ENCODE measurements around the gene NR2E1. TPM values are rescaled to one million over a fixed set of nuclear protein-coding genes. Genes with fewer than 3 reads are reported as not detected.

NR2E1 gene
- total and polyA plus RNA-seq, 2 of the 4 experiments (the other 2 are of a cell fraction): not detected

DNA sequence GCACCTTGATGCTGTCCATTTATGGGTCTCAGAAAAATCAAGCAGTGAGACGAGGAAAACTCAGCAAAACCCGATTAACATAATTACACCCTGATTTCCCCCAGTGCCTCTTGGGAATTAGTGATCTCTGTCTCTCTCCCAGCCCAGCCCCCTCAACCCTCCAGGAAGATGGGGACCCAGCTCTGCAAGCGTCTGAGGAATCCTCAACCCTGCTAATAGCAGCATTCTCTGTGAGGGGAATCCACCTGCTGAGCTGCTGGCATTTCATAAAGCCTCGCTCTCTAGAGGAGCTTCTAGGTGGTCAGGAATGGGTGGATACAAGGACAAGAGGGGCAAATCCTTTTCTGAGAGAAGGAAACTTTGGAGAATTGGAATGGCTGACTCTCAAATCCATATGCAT lies 13.9 kb downstream of the NR2E1 start:
- no peak overlapping the region for H2BK120ac ChIP-seq (ENCODE audit: low read depth, low read length)
- H4K20me1 ChIP-seq (ENCODE audit: insufficient read depth, low read length): no peaks in the 10 kb centered on the region
- DNase-seq (no peak), ATAC-seq (ENCODE audit: low read depth) (no peak)
- no peak overlapping the region for H3K23ac ChIP-seq (ENCODE audit: low read depth, low read length)
- no peak overlapping the region for H3K27ac ChIP-seq (ENCODE audit: insufficient read depth, low read length)
- no peak overlapping the region for H2AK9ac ChIP-seq (replicated peaks; ENCODE audit: low read depth, low read length, poor library complexity)
- POLR2A ChIA-PET (ENCODE audit: unreplicated experiment): no interaction called here
- H3K56ac ChIP-seq (ENCODE audit: extremely low read depth, insufficient read depth, low read length): no peak overlapping the region
- H4K8ac ChIP-seq (ENCODE audit: low read depth in 2 of 2, low read length in 2 of 2): no peak overlapping the region
- dilution Hi-C loops (cut with HindIII; ENCODE audit: low sequenced_read_pairs, unreplicated experiment): no loop called here
- WGBS, 2 experiments (ENCODE audit: extremely low coverage in 2 of 2, insufficient read length in 1 of 2): no CpG with 5 or more reads among the region's 4 CpGs
- no peak overlapping the region for H2BK15ac ChIP-seq (ENCODE audit: low read depth, low read length)
- no peak overlapping the region for H3K9ac ChIP-seq (ENCODE audit: low read depth, low read length)
- no peak for TF ChIP-seq CEBPB (IDR thresholded peaks at IDR 0.05; ENCODE audit: low read depth, low read length)
- TF ChIP-seq RCOR1 (IDR thresholded peaks at IDR 0.05; ENCODE audit: insufficient replicate concordance, low read length): no peak
- TF ChIP-seq RFX5 (IDR thresholded peaks at IDR 0.05; ENCODE audit: low read depth, low read length): no peak
- TF ChIP-seq, protein P1, sequence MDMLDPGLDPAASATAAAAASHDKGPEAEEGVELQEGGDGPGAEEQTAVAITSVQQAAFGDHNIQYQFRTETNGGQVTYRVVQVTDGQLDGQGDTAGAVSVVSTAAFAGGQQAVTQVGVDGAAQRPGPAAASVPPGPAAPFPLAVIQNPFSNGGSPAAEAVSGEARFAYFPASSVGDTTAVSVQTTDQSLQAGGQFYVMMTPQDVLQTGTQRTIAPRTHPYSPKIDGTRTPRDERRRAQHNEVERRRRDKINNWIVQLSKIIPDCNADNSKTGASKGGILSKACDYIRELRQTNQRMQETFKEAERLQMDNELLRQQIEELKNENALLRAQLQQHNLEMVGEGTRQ (IDR thresholded peaks at IDR 0.05; ENCODE audit: low read depth, low read length): no peak
- TF ChIP-seq MAZ (IDR thresholded peaks at IDR 0.05; ENCODE audit: borderline replicate concordance, low read depth, low read length): no peak
- no peak for TF ChIP-seq BHLHE40 (IDR thresholded peaks at IDR 0.05; ENCODE audit: low read depth, low read length)
- no peak for TF ChIP-seq MXI1 (IDR thresholded peaks at IDR 0.05; ENCODE audit: borderline replicate concordance, low read depth, low read length)
- no peak for TF ChIP-seq NFE2L2 (IDR thresholded peaks at IDR 0.05; ENCODE audit: low read depth, low read length)
- TF ChIP-seq, protein P2, sequence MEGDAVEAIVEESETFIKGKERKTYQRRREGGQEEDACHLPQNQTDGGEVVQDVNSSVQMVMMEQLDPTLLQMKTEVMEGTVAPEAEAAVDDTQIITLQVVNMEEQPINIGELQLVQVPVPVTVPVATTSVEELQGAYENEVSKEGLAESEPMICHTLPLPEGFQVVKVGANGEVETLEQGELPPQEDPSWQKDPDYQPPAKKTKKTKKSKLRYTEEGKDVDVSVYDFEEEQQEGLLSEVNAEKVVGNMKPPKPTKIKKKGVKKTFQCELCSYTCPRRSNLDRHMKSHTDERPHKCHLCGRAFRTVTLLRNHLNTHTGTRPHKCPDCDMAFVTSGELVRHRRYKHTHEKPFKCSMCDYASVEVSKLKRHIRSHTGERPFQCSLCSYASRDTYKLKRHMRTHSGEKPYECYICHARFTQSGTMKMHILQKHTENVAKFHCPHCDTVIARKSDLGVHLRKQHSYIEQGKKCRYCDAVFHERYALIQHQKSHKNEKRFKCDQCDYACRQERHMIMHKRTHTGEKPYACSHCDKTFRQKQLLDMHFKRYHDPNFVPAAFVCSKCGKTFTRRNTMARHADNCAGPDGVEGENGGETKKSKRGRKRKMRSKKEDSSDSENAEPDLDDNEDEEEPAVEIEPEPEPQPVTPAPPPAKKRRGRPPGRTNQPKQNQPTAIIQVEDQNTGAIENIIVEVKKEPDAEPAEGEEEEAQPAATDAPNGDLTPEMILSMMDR (conservative IDR thresholded peaks at IDR 0.05; ENCODE audit: low read depth, low read length): no peak
- TF ChIP-seq, protein P3, sequence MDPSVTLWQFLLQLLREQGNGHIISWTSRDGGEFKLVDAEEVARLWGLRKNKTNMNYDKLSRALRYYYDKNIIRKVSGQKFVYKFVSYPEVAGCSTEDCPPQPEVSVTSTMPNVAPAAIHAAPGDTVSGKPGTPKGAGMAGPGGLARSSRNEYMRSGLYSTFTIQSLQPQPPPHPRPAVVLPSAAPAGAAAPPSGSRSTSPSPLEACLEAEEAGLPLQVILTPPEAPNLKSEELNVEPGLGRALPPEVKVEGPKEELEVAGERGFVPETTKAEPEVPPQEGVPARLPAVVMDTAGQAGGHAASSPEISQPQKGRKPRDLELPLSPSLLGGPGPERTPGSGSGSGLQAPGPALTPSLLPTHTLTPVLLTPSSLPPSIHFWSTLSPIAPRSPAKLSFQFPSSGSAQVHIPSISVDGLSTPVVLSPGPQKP (IDR thresholded peaks at IDR 0.05; ENCODE audit: borderline replicate concordance, low read depth, low read length): no peak
- TF ChIP-seq FOS (IDR thresholded peaks at IDR 0.05; ENCODE audit: low read depth, low read length): no peak
- no peak for TF ChIP-seq SMC3 (IDR thresholded peaks at IDR 0.05; ENCODE audit: low read depth, low read length)
- no peak for TF ChIP-seq MAFK (IDR thresholded peaks at IDR 0.05; ENCODE audit: low read depth, low read length)
- no peak for TF ChIP-seq CHD1 (IDR thresholded peaks at IDR 0.05; ENCODE audit: low read depth, low read length)
- no peak for TF ChIP-seq POLR2A (IDR thresholded peaks at IDR 0.05; ENCODE audit: low read depth, low read length)
- TF ChIP-seq RAD21 (IDR thresholded peaks at IDR 0.05; ENCODE audit: low read length): no peak
- H3K4me1 ChIP-seq (ENCODE audit: control insufficient read depth, insufficient read depth, low read length): no peaks in the 10 kb centered on the region
- no peaks in the 10 kb centered on the region for H3K9me1 ChIP-seq (ENCODE audit: insufficient read depth, low read length)
- H3K36me3 ChIP-seq (ENCODE audit: control insufficient read depth, insufficient read depth, low read length): no peaks in the 10 kb centered on the region
- no peak overlapping the region for H3K4me3 ChIP-seq (ENCODE audit: insufficient read depth, low read depth, low read length)
- no peak overlapping the region for H3K14ac ChIP-seq (replicated peaks; ENCODE audit: low read depth, low read length)
- H3K4me2 ChIP-seq (ENCODE audit: low read depth, low read length): no peak overlapping the region
- peaks cover 49% of the 10 kb centered on the region for H3K27me3 ChIP-seq (ENCODE audit: control insufficient read depth, insufficient read depth, low read length)
- CTCF ChIA-PET: no interaction called here
- in situ Hi-C loops (cut with MboI; ENCODE audit: low sequenced_read_pairs): no loop called here
- intact Hi-C loops (cut with micrococcal nuclease): no loop called here
- no peak overlapping the region for H2AK5ac ChIP-seq (ENCODE audit: low read depth, low read length)
- H2AFZ ChIP-seq (replicated peaks; ENCODE audit: low read length, poor library complexity): no peak overlapping the region
- H3K9me3 ChIP-seq (ENCODE audit: control insufficient read depth, insufficient read depth, low read length): peaks cover 9% of the 10 kb centered on the region
- H3K18ac ChIP-seq (ENCODE audit: low read depth, low read length): no peak overlapping the region
- no peak overlapping the region for H4K5ac ChIP-seq (ENCODE audit: low read depth, low read length)
- H2BK5ac ChIP-seq (ENCODE audit: low read depth, low read length, poor library complexity, severe bottlenecking): no peak overlapping the region
- no peaks in the 10 kb centered on the region for H3K79me1 ChIP-seq (ENCODE audit: low read depth in 1 of 2, low read length in 2 of 2)
- H4K91ac ChIP-seq (ENCODE audit: insufficient read depth, low read depth, low read length): no peak overlapping the region
- H3K4ac ChIP-seq (ENCODE audit: low read depth, low read length): no peak overlapping the region
- no peak overlapping the region for H2BK20ac ChIP-seq (ENCODE audit: low read depth, low read length)
- no TSS peak for BruUV-seq (replicated peaks)

Measured in IMR-90 (cell line).